Astrocyte of the spinal cord (primary cell): Measurements from ENCODE around the gene OXSR1.

Experiments
- DNase-seq: peaks from one replicate; pipeline ENCODE4 v3.0.0; 2011; ENCODE audit warnings: low read depth, low spot score
- H3K4me3 ChIP-seq: 2 replicates; pipeline ENCODE4 v1.5.1; 2011; ENCODE audit warnings: low read depth, mild to moderate bottlenecking, low read length, moderate library complexity
- in situ Hi-C: cut with HindIII; loops from 2 replicates; pipeline ENCODE4 v1.10.0; 2017; ENCODE audit warnings: low sequenced_read_pairs
- TF ChIP-seq, protein P1 (sequence below): IDR thresholded peaks from 2 replicates; pipeline ENCODE4 v1.5.1; 2012; ENCODE audit warnings: low read depth, mild to moderate bottlenecking, low read length, inconsistent platforms

The OXSR1 gene

DNA sequence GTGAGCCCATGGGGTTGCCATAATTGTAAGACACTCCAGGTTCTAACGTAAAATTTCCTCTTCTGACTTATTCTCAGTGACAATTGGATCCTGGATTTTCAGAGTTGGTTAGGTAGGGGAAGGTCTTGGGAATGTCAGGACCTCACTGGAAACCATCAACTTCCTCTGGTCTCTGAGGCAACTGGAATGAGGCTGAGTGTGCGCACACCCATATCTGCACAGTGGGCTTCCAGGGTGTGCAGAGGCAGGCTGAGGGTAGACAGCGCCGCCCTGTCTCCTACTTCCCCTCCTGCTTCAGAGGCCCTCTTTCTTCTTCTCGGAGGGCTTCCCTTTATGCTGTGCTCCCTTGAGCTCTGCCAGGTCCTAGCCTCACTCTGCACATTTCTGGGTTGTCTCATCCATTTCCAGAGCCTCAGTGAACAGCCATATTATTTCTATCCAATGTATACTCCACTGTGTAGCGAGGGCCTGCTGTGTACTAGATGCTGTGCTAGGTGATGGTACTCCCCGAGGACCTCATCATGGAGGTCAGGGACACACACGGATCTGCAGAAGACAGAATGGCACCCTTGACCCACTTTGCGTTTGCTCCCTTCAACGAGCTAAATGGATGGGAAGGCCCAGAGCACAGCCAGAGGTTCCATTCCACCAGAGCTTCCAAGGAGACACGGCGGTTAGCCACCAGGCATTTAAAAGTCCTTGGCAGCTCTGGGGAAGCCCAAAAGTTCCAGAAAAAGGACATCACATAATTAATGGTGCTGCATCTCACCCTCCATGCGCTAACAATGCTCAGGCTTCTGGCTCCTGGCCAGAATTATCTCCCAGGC, 46.7 kb upstream of the OXSR1 start:
- H3K4me3 ChIP-seq, result no peak overlapping the region
- TF ChIP-seq, protein P1, sequence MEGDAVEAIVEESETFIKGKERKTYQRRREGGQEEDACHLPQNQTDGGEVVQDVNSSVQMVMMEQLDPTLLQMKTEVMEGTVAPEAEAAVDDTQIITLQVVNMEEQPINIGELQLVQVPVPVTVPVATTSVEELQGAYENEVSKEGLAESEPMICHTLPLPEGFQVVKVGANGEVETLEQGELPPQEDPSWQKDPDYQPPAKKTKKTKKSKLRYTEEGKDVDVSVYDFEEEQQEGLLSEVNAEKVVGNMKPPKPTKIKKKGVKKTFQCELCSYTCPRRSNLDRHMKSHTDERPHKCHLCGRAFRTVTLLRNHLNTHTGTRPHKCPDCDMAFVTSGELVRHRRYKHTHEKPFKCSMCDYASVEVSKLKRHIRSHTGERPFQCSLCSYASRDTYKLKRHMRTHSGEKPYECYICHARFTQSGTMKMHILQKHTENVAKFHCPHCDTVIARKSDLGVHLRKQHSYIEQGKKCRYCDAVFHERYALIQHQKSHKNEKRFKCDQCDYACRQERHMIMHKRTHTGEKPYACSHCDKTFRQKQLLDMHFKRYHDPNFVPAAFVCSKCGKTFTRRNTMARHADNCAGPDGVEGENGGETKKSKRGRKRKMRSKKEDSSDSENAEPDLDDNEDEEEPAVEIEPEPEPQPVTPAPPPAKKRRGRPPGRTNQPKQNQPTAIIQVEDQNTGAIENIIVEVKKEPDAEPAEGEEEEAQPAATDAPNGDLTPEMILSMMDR, result no peak
- DNase-seq, result no peak
- in situ Hi-C loops, result no loop called here

DNA sequence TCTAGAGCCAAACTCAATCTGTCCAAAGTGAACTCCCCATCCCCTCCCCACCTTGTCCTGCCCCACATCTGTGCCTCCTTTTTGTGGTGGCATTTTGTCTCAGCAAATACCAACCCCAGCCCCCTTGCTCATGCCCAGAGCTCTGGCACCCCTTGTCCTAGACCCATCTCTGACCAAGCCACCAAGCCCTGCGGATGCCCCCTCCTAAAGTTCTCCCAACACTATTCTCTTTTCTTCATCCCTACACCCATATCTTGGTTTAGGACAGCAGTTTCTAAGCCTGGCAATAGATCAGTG, 46.1 kb upstream of the OXSR1 start:
- in situ Hi-C loops, result no loop called here
- H3K4me3 ChIP-seq, result no peak overlapping the region
- DNase-seq, result no peak
- TF ChIP-seq, protein P1, result no peak

DNA sequence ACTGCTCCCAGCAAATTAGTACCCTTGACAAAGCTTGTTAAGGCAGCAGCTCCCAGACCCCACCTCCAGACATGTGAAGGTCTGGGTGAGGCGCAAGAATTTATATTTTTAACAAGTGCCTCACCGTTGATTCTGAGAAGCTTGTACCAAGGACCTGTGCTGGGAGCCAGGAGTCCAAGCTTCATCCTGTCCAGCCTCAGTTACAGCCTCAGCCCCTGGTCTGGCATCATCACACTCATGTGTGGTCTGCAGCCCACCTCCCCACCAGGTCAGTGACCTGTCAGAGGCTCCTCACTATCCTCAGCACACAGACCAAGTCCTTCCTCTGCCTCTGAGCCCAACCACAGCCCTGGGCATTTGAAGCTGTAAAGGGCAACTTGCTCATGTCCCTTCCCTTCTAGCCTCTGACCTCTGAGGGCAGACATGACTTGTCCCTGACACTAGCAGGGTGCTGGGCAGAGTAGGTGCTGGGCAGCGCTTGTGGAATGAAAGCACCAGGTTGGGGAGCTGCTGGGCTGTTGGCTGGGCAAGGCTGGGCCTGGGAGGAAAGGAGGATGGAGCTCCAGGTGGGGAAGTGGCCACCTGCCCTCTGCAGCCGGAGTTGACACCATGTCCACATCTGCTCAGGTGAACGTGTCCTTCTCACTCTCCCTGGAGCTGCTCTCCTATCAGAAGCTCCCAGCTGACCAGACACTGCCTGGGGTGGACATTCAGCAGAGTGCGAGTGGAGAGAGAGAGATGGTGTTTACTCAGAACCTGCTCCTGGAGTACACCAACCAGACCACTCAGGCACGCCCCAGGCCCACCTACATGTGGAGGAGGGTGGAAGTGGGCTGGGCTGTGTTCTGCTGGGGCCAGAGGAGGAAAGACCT, 45.3 kb upstream of the OXSR1 start:
- no peak overlapping the region for H3K4me3 ChIP-seq
- no peak for DNase-seq
- TF ChIP-seq, protein P1, result no peak
- in situ Hi-C loops, result no loop called here

DNA sequence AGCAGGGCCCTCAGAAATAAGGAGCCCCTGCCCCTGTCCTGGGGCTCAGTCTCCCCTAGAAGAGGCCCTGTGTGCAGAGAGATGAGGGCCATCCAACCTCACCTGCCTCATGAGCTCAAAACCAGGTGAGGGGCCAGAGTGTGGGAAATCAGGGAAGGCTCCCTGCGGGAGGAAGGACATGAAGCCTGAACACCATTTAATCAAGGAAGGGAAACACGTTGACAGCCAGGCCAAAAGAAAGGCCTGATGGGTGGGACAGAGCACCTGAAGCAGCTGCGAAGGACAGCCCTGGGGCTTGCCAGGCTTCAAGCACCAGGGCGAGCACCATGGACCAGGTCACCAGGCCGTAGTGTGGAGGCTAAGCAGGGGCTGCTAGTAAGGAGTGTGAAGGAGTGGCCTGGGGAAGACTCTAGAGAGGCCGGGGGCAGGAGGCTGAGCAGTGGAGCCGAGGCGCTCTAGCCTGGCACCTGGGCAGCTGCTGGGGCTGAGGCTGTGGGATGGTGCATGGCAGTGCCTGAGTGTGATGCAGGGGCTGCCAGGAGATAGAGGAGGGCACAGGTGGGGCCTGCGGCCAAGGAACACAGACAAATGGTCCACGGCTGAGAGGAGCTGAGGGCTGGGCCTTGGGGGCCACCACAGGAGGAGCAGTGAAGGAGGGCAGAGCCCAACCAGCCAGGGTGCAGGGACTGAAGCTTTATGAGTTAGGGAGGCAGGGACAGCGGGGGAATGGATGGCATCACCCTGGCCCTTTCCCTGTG, 44.5 kb upstream of the OXSR1 start:
- H3K4me3 ChIP-seq, result no peak overlapping the region
- DNase-seq, result no peak
- TF ChIP-seq, protein P1, result no peak
- in situ Hi-C loops, result no loop called here

DNA sequence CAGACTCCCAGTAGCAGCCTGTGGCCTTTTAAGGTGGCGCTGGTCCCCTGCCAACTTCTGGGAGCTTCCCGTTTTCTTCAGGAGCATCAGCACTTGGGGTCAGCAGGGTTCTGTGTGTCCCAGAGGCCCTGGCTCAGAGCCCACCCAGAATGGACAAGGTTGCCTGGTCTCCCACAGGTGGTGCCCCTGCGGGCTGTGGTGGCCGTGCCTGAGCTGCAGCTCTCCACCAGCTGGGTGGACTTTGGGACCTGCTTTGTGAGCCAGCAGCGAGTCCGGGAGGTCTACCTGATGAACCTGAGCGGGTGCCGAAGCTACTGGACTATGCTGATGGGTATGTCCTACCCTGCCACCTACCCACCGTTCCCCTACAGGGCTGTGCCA, 43.9 kb upstream of the OXSR1 start:
- TF ChIP-seq, protein P1, result no peak
- no peak overlapping the region for H3K4me3 ChIP-seq
- no peak for DNase-seq
- in situ Hi-C loops, result no loop called here

DNA sequence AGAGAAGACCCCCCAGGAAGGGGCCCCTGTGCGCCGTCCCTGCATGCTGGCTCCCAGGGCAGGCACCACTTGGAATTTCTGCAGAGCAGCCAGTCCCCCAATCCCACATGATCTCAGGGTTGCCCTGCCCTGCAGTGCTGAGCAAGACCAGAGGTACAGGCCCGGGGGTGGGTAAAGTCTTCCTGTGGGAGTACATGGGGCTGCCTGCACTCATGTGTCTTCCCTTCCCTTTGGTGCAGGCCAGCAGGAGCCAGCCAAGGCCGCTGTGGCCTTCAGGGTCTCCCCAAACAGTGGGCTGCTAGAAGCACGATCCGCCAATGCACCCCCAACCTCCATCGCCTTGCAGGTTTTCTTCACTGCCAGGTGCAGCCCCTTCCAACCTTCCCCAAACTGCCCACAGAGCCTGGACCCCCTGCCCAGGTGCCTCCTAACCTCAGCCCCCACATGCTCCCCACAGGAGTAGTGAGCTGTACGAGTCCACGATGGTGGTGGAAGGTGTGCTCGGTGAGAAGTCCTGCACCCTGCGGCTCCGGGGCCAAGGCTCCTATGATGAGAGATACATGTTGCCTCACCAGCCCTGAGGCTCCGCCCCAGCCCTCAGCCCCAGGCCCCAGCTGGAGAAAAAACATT, 43.4 kb upstream of the OXSR1 start:
- DNase-seq, result no peak
- in situ Hi-C loops, result no loop called here
- no peak overlapping the region for H3K4me3 ChIP-seq
- TF ChIP-seq, protein P1, result no peak
